ENCODE data around the gene MYLIP.

Gene MYLIP

GRCh38 chr6:16118825-16119224 lies 10.1 kb upstream of the MYLIP start:
- no peak for TF ChIP-seq CTCF (IDR thresholded peaks at IDR 0.05; ENCODE audit: low read depth, low read length)
- no peak overlapping the region for H3K4me3 ChIP-seq (ENCODE audit: low read depth, low read length)
- in situ Hi-C loops (cut with HindIII; ENCODE audit: low sequenced_read_pairs) = no loop called here
- no peak for DNase-seq (ENCODE audit: low read depth, low spot score)

- no peak for DNase-seq (ENCODE audit: low read depth, low spot score)
- in situ Hi-C loops (cut with HindIII; ENCODE audit: low sequenced_read_pairs) = no loop called here
- TF ChIP-seq CTCF (IDR thresholded peaks at IDR 0.05; ENCODE audit: low read depth, low read length) = no peak
- H3K4me3 ChIP-seq (ENCODE audit: low read depth, low read length) = no peak overlapping the region
Measured at GRCh38 chr6:16121339-16121738, 7.5 kb upstream of the MYLIP start.

- in situ Hi-C loops (cut with HindIII; ENCODE audit: low sequenced_read_pairs) = no loop called here
- H3K4me3 ChIP-seq (ENCODE audit: low read depth, low read length) = no peak overlapping the region
- no peak for DNase-seq (ENCODE audit: low read depth, low spot score)
- no peak for TF ChIP-seq CTCF (IDR thresholded peaks at IDR 0.05; ENCODE audit: low read depth, low read length)
Measured at GRCh38 chr6:16122197-16122596, 6.7 kb upstream of the MYLIP start.

GRCh38 chr6:16124198-16125180 lies 4.4 kb upstream of the MYLIP start:
- no peak for DNase-seq (ENCODE audit: low read depth, low spot score)
- in situ Hi-C loops (cut with HindIII; ENCODE audit: low sequenced_read_pairs) = no loop called here
- no peak for TF ChIP-seq CTCF (IDR thresholded peaks at IDR 0.05; ENCODE audit: low read depth, low read length)
- no peak overlapping the region for H3K4me3 ChIP-seq (ENCODE audit: low read depth, low read length)

DNA sequence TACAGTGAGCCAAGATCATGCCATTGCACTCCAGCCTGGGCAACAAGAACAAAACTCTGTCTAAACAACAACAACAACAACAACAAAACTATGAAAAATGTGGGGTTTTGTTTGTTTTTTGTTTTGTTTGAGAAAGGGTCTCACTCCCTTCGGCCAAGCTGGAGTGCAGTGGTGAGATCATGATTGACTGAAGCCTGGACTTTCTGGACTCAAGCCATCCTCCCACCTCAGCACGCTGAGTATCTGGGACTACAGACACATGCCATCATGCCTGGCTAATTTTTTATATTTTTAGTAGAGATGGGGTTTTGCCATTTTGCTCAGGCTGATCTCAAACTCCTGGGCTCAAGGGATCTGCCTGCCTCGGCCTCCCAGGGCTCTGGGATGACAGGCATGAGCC lies 2.8 kb upstream of the MYLIP start:
- in situ Hi-C loops (cut with HindIII; ENCODE audit: low sequenced_read_pairs) = no loop called here
- no peak overlapping the region for H3K4me3 ChIP-seq (ENCODE audit: low read depth, low read length)
- no peak for TF ChIP-seq CTCF (IDR thresholded peaks at IDR 0.05; ENCODE audit: low read depth, low read length)
- DNase-seq (ENCODE audit: low read depth, low spot score) = no peak

GRCh38 chr6:16126861-16127260 lies 2.0 kb upstream of the MYLIP start:
- DNase-seq (ENCODE audit: low read depth, low spot score) = no peak
- in situ Hi-C loops (cut with HindIII; ENCODE audit: low sequenced_read_pairs) = no loop called here
- no peak overlapping the region for H3K4me3 ChIP-seq (ENCODE audit: low read depth, low read length)
- no peak for TF ChIP-seq CTCF (IDR thresholded peaks at IDR 0.05; ENCODE audit: low read depth, low read length)

Measured in astrocyte of the spinal cord (primary cell).